CD14-positive monocyte (primary cell): Measurements from ENCODE around the gene AGT. TPM values are rescaled to one million over a fixed set of nuclear protein-coding genes. Genes with fewer than 3 reads are reported as not detected.
A peak's percentile ranks its signal among the peaks of the same experiment; 100 is the strongest.

Experiments used
- DNase-seq, 3 donors: peaks; one replicate each; pipeline ENCODE4 v3.0.0-alpha.2; 2011 to 2022
- H2AFZ ChIP-seq: 2 replicates; pipeline ENCODE4 v1.6.0; 2012; ENCODE audit warnings: mild to moderate bottlenecking, low read depth, low read length, inconsistent platforms; ENCODE audit not compliant: insufficient read depth, poor library complexity, severe bottlenecking
- H3K27ac ChIP-seq, 2 donors: 1 replicate in 1 of 2; 2 replicates in 1 of 2; pipeline ENCODE4 v1.5.1; 2012 to 2013; ENCODE audit warnings: low read length in 2 of 2, control low read depth in 1 of 2, inconsistent platforms in 1 of 2, low read depth in 1 of 2, mild to moderate bottlenecking in 1 of 2
- H3K27me3 ChIP-seq, 2 donors: one replicate each; pipeline versions ENCODE4 v1.6.0 to v1.6.1; 2011 to 2013; ENCODE audit warnings: low read length in 2 of 2; ENCODE audit not compliant: control insufficient read depth in 2 of 2, insufficient read depth in 2 of 2
- H3K36me3 ChIP-seq, 2 donors: replicated peaks in 1 of 2; 1 replicate in 1 of 2; 2 replicates in 1 of 2; pipeline versions ENCODE4 v1.5.1 to v1.6.1; 2012 to 2013; ENCODE audit warnings: low read length in 2 of 2, control low read depth in 1 of 2, inconsistent platforms in 1 of 2, mild to moderate bottlenecking in 1 of 2; ENCODE audit not compliant: insufficient read depth in 2 of 2, control insufficient read depth in 1 of 2
- H3K4me1 ChIP-seq, 2 donors: 1 replicate in 1 of 2; 2 replicates in 1 of 2; pipeline versions ENCODE4 v1.5.1 to v1.6.1; 2012 to 2013; ENCODE audit warnings: low read length in 2 of 2, control low read depth in 1 of 2, inconsistent platforms in 1 of 2, mild to moderate bottlenecking in 1 of 2, moderate library complexity in 1 of 2; ENCODE audit not compliant: insufficient read depth in 2 of 2, control insufficient read depth in 1 of 2
- H3K4me2 ChIP-seq: replicated peaks from 2 replicates; pipeline ENCODE3; 2012; ENCODE audit warnings: low read length, moderate library complexity, mild to moderate bottlenecking; ENCODE audit not compliant: poor library complexity, severe bottlenecking; ENCODE audit errors: extremely low read depth
- H3K4me3 ChIP-seq, 3 experiments: fragments of 200-600 bp in 1 of 3; sonication (generic) in 1 of 3; replicated peaks in 1 of 3; 1 replicate in 2 of 3; 2 replicates in 1 of 3; pipeline ENCODE4 v1.5.1; 2011 to 2013; ENCODE audit warnings: low read length in 3 of 3, mild to moderate bottlenecking in 3 of 3, control low read depth in 2 of 3, low read depth in 2 of 3, inconsistent platforms in 1 of 3, moderate library complexity in 1 of 3
- H3K79me2 ChIP-seq: 2 replicates; pipeline ENCODE4 v1.6.0; 2012; ENCODE audit warnings: mild to moderate bottlenecking, control low read depth, inconsistent platforms, low read length, moderate library complexity; ENCODE audit not compliant: insufficient read depth
- H3K9ac ChIP-seq: 2 replicates; pipeline ENCODE4 v1.6.0; 2017; ENCODE audit warnings: low read length, mild to moderate bottlenecking; ENCODE audit not compliant: insufficient read depth, poor library complexity, severe bottlenecking
- H3K9me3 ChIP-seq, 2 donors: replicated peaks in 1 of 2; 1 replicate in 1 of 2; 2 replicates in 1 of 2; pipeline versions ENCODE4 v1.5.1 to v1.6.1; 2012 to 2013; ENCODE audit warnings: low read length in 2 of 2, control low read depth in 1 of 2; ENCODE audit not compliant: control insufficient read depth in 1 of 2, insufficient read depth in 1 of 2
- H4K20me1 ChIP-seq: 2 replicates; pipeline ENCODE4 v1.6.0; 2012; ENCODE audit warnings: mild to moderate bottlenecking, low read length, control low read depth, moderate library complexity; ENCODE audit not compliant: insufficient read depth
- H3K27ac Mint-ChIP-seq, 7 donors: one replicate each; pipeline ENCODE4 v1.8.0; 2020; ENCODE audit warnings: mild to moderate bottlenecking in 7 of 7, mixed read lengths in 7 of 7, moderate library complexity in 6 of 7, inconsistent platforms in 2 of 7
- H3K27me3 Mint-ChIP-seq, 3 donors: one replicate each; pipeline ENCODE4 v1.8.0; 2021 to 2022; ENCODE audit warnings: low read depth in 3 of 3, mild to moderate bottlenecking in 3 of 3, mixed read lengths in 3 of 3, moderate library complexity in 3 of 3, inconsistent platforms in 1 of 3
- H3K36me3 Mint-ChIP-seq, 2 donors: one replicate each; pipeline ENCODE4 v1.8.0; 2020; ENCODE audit warnings: mixed read lengths in 2 of 2, inconsistent platforms in 1 of 2, mild to moderate bottlenecking in 1 of 2
- H3K4me1 Mint-ChIP-seq: one replicate; pipeline ENCODE4 v1.8.0; 2020; ENCODE audit warnings: mild to moderate bottlenecking, mixed read lengths
- H3K4me3 Mint-ChIP-seq, 2 donors: one replicate each; pipeline ENCODE4 v1.8.0; 2020; ENCODE audit warnings: mild to moderate bottlenecking in 2 of 2, mixed read lengths in 2 of 2, moderate library complexity in 1 of 2
- H3K9me3 Mint-ChIP-seq, 7 donors: one replicate each; pipeline ENCODE4 v1.8.0; 2020 to 2022; ENCODE audit warnings: mixed read lengths in 7 of 7, mild to moderate bottlenecking in 6 of 7, moderate library complexity in 6 of 7, inconsistent platforms in 2 of 7
- CTCF ChIP-seq: fragments of 200-600 bp; IDR thresholded peaks from one replicate; pipeline ENCODE4 v1.8.0; 2022; ENCODE audit warnings: antibody characterized with exemption, mild to moderate bottlenecking
- WGBS: methylation state at CpG from one replicate; pipeline ENCODE4 v1.1.5; 2013; ENCODE audit warnings: missing lambda C conversion rate; ENCODE audit not compliant: insufficient coverage; 5-methylcytosine and 5-hydroxymethylcytosine counted together
- intact Hi-C, 2 donors: fragments of 100-400 bp; cut with micrococcal nuclease; formaldehyde crosslinking; loops; one replicate each; pipeline versions ENCODE4 v1.15.0 to v1.15.1; 2023
- polyA plus RNA-seq, 3 donors: library from polyadenylated mRNA; depleted of rRNA in 1 of 3; unstranded in 2 of 3; stranded (reverse) in 1 of 3; fragments of 300-500 nt in 2 of 3; fragments of >200 nt in 1 of 3; fragmentation: Illumina TruSeq in 2 of 3; gene quantifications; 1 replicate in 2 of 3; 2 replicates in 1 of 3; pipeline ENCODE4 v1.2.3, GENCODE V29; 2012 to 2021

The AGT gene
- polyA plus RNA-seq, 3 donors: 0.04 TPM; not detected in 2

- Mint-ChIP-seq H3K9me3 (no peaks in the 10 kb centered on the region), H3K27ac (no peak overlapping the region), H3K4me3 (no peak overlapping the region), H3K36me3 (no peaks in the 10 kb centered on the region), H3K4me1 (peaks cover 13% of the 10 kb centered on the region), H3K27me3 (peaks cover 7 to 21% (median 12%) of the 10 kb centered on the region in 3 donors)
- H2AFZ ChIP-seq: no peak overlapping the region
- H3K27ac ChIP-seq: no peak overlapping the region
- TF ChIP-seq CTCF: no peak
- no peaks in the 10 kb centered on the region for H3K79me2 ChIP-seq
- H3K4me3 ChIP-seq: no peak overlapping the region
- no peak overlapping the region for H3K4me2 ChIP-seq
- WGBS: 78% methylated on average over 15 of the region's 16 CpGs
- no peaks in the 10 kb centered on the region for H4K20me1 ChIP-seq
- no peak overlapping the region for H3K9ac ChIP-seq
- no peaks in the 10 kb centered on the region for H3K9me3 ChIP-seq
- intact Hi-C loops: no loop called here
- H3K36me3 ChIP-seq: no peaks in the 10 kb centered on the region
- H3K27me3 ChIP-seq: no peaks in the 10 kb centered on the region
- peaks cover 0 to 5% of the 10 kb centered on the region in 2 donors for H3K4me1 ChIP-seq
- no peak for DNase-seq
These were observed 5.0 kb downstream of the AGT start for GRCh38 chr1:230708631-230709580.

- Histone ChIP-seq H3K27ac (no peak overlapping the region), H4K20me1 (no peaks in the 10 kb centered on the region), H3K4me3 (no peak overlapping the region), H3K79me2 (no peaks in the 10 kb centered on the region), H3K9me3 (no peaks in the 10 kb centered on the region), H3K4me1 (peaks cover 0 to 5% of the 10 kb centered on the region in 2 donors), H2AFZ (peak overlapping the region; percentile 33), H3K36me3 (no peaks in the 10 kb centered on the region), H3K27me3 (no peaks in the 10 kb centered on the region), H3K9ac (no peak overlapping the region), H3K4me2 (no peak overlapping the region)
- Mint-ChIP-seq H3K27ac (peak overlapping the region in 1 of 7 donors; percentile 70), H3K4me3 (peak overlapping the region in 1 of 2 donors; percentile 31), H3K27me3 (peaks cover 7 to 21% (median 11%) of the 10 kb centered on the region in 3 donors), H3K4me1 (peaks cover 9% of the 10 kb centered on the region), H3K9me3 (no peaks in the 10 kb centered on the region), H3K36me3 (no peaks in the 10 kb centered on the region)
- TF ChIP-seq CTCF: no peak
- DNase-seq: no peak
- whole genome bisulfite sequencing: 37% methylated on average over 22 of the region's 22 CpGs
- intact Hi-C loops: no loop called here
These were observed 5.9 kb downstream of the AGT start for GRCh38 chr1:230707732-230708630.
